Keratinocyte (primary cell): ENCODE results near the gene CREB5. TPM values are rescaled to one million over a fixed set of nuclear protein-coding genes. Genes with fewer than 3 reads are reported as not detected.
"Not testable (repeated sequence)": the region's sequence is repeated elsewhere in the genome, so short reads cannot be mapped to it uniquely, and the experiment has no call there.

ENCODE experiments used
- DNase-seq: peaks from one replicate; pipeline ENCODE4 v3.0.0-alpha.2; 2011; ENCODE audit warnings: low read depth, missing footprints, low spot score
- FAIRE-seq: peaks from 2 replicates; lab custom pipeline; 2011; peaks lifted over from hg19 to GRCh38; lab: Jason Lieb, UNC
- H2AFZ ChIP-seq: 2 replicates; pipeline ENCODE4 v1.6.0; 2012; ENCODE audit warnings: low read length, control low read depth, inconsistent platforms; ENCODE audit not compliant: control insufficient read depth
- H3K27ac ChIP-seq: 2 replicates; pipeline ENCODE4 v1.5.1; 2011; ENCODE audit warnings: low read length; ENCODE audit not compliant: control insufficient read depth, insufficient read depth
- H3K27me3 ChIP-seq: 3 replicates; pipeline ENCODE4 v1.6.0; 2011; ENCODE audit warnings: low read length; ENCODE audit not compliant: control insufficient read depth, insufficient read depth; ENCODE audit errors: extremely low read depth
- H3K36me3 ChIP-seq, 2 experiments: 2 replicates in 1 of 2; 3 replicates in 1 of 2; pipeline ENCODE4 v1.5.1; 2011; ENCODE audit warnings: low read length in 2 of 2, mild to moderate bottlenecking in 1 of 2; ENCODE audit not compliant: control insufficient read depth in 2 of 2, insufficient read depth in 2 of 2; ENCODE audit errors: extremely low read depth in 1 of 2
- H3K4me1 ChIP-seq: 3 replicates; pipeline ENCODE4 v1.5.1; 2011; ENCODE audit warnings: low read length; ENCODE audit not compliant: control insufficient read depth, insufficient read depth; ENCODE audit errors: extremely low read depth
- H3K4me2 ChIP-seq: 3 replicates; pipeline ENCODE4 v1.6.0; 2011; ENCODE audit warnings: low read depth, low read length; ENCODE audit not compliant: control insufficient read depth, insufficient read depth; ENCODE audit errors: extremely low read depth
- H3K4me3 ChIP-seq, 3 experiments: fragments of 200-600 bp in 1 of 3; sonication (generic) in 1 of 3; 2 replicates in 2 of 3; 3 replicates in 1 of 3; pipeline ENCODE4 v1.5.1; 2011 to 2016; ENCODE audit warnings: low read length in 3 of 3, mild to moderate bottlenecking in 3 of 3, control low read depth in 2 of 3, inconsistent platforms in 1 of 3, low read depth in 1 of 3, mixed read lengths in 1 of 3, mixed run types in 1 of 3, moderate library complexity in 1 of 3; ENCODE audit not compliant: control insufficient read depth in 2 of 3, insufficient read depth in 2 of 3; ENCODE audit errors: extremely low read depth in 1 of 3
- H3K79me2 ChIP-seq: 2 replicates; pipeline ENCODE4 v1.6.0; 2012; ENCODE audit warnings: low read length; ENCODE audit not compliant: control insufficient read depth, insufficient read depth
- H3K9ac ChIP-seq: 3 replicates; pipeline ENCODE4 v1.6.0; 2011; ENCODE audit warnings: low read length; ENCODE audit not compliant: control insufficient read depth, insufficient read depth; ENCODE audit errors: extremely low read depth
- H3K9me1 ChIP-seq: 3 replicates; pipeline ENCODE4 v1.6.0; 2011; ENCODE audit warnings: low read length; ENCODE audit not compliant: control insufficient read depth, insufficient read depth; ENCODE audit errors: extremely low read depth
- H3K9me3 ChIP-seq: 2 replicates; pipeline ENCODE4 v1.5.1; 2012; ENCODE audit warnings: low read depth, low read length; ENCODE audit not compliant: control insufficient read depth
- H4K20me1 ChIP-seq: 3 replicates; pipeline ENCODE4 v1.6.0; 2011; ENCODE audit warnings: low read length; ENCODE audit not compliant: control insufficient read depth, insufficient read depth; ENCODE audit errors: extremely low read depth
- EZH2 ChIP-seq: IDR thresholded peaks from one replicate; pipeline ENCODE4 v1.6.1; 2012; ENCODE audit warnings: inconsistent platforms, mild to moderate bottlenecking, low read length, moderate library complexity
- dilution Hi-C: fragments of 300-500 bp; cut with MboI; formaldehyde crosslinking; loops from one replicate; pipeline ENCODE4 v1.7.0; 2020; ENCODE audit warnings: low sequenced_read_pairs; ENCODE audit not compliant: extremely low pct_ligation_motif_present
- polyA plus RNA-seq, 5 experiments: library from polyadenylated mRNA; depleted of rRNA in 3 of 5; stranded (reverse) in 3 of 5; stranded (forward) in 1 of 5; unstranded in 1 of 5; fragments of >200 nt; gene quantifications; 1 replicate in 1 of 5; 2 replicates in 3 of 5; 3 replicates in 1 of 5; pipeline versions ENCODE4 v1.2.1 to v1.2.3, GENCODE V29; 2011 to 2012; ENCODE audit warnings: missing spikeins in 2 of 5, low read depth in 1 of 5, low replicate concordance in 1 of 5
- TF ChIP-seq, protein P1 (sequence below), 3 experiments: IDR thresholded peaks in 1 of 3; conservative IDR thresholded peaks in 1 of 3; optimal IDR thresholded peaks in 1 of 3; 2 replicates in 2 of 3; 3 replicates in 1 of 3; pipeline versions ENCODE3 to v1.5.1; 2011; ENCODE audit warnings: low read length in 3 of 3, mild to moderate bottlenecking in 3 of 3, moderate library complexity in 2 of 3, control low read depth in 1 of 3, inconsistent platforms in 1 of 3; ENCODE audit not compliant: insufficient read depth in 2 of 3; ENCODE audit errors: extremely low read depth in 1 of 3

CREB5 gene
- polyA plus RNA-seq, 1 donor (not counting 4 experiments of a cell fraction or from before 2014, with no cell fraction given) = 7.9 TPM

DNA sequence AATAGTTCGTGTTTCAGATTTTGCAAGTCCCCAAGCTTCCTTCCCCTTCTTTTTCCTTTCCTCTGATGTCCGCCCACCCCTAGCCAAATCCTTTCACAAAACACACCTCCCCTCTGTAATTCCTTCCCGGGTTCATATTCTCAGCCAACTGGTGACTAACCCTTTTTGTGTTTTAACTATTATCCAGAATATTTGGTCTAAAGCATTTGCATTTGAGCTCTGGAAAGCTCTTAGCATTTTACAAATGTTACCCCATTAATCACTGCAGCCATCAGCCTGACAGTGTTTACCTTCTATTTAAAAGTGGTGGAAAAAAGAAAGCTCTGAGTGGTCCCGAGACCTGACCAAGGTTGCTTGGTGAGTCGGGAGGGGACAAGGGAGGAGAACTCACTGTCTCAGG lies 139.0 kb downstream of the CREB5 start:
- Histone ChIP-seq H3K27ac (no peak overlapping the region), H3K27me3 (peaks cover 27% of the 10 kb centered on the region), H3K36me3 (no peaks in the 10 kb centered on the region), H3K4me1 (no peaks in the 10 kb centered on the region), H3K9ac (no peak overlapping the region), H3K9me1 (no peaks in the 10 kb centered on the region), H3K4me3 (no peak overlapping the region), H3K4me2 (no peak overlapping the region), H2AFZ (no peak overlapping the region), H3K79me2 (no peaks in the 10 kb centered on the region), H3K9me3 (no peaks in the 10 kb centered on the region), H4K20me1 (no peaks in the 10 kb centered on the region)
- TF ChIP-seq EZH2 = no peak
- TF ChIP-seq, protein P1, sequence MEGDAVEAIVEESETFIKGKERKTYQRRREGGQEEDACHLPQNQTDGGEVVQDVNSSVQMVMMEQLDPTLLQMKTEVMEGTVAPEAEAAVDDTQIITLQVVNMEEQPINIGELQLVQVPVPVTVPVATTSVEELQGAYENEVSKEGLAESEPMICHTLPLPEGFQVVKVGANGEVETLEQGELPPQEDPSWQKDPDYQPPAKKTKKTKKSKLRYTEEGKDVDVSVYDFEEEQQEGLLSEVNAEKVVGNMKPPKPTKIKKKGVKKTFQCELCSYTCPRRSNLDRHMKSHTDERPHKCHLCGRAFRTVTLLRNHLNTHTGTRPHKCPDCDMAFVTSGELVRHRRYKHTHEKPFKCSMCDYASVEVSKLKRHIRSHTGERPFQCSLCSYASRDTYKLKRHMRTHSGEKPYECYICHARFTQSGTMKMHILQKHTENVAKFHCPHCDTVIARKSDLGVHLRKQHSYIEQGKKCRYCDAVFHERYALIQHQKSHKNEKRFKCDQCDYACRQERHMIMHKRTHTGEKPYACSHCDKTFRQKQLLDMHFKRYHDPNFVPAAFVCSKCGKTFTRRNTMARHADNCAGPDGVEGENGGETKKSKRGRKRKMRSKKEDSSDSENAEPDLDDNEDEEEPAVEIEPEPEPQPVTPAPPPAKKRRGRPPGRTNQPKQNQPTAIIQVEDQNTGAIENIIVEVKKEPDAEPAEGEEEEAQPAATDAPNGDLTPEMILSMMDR (optimal IDR thresholded peaks at IDR 0.05 in 1 of 3, IDR thresholded peaks at IDR 0.05 in 1 of 3, conservative IDR thresholded peaks at IDR 0.05 in 1 of 3; ENCODE audit: extremely low read depth in 1 of 3, insufficient read depth in 2 of 3, low read length in 3 of 3) = no peak
- DNase-seq (no peak), FAIRE-seq (no peak)
- dilution Hi-C loops = no loop called here

DNA sequence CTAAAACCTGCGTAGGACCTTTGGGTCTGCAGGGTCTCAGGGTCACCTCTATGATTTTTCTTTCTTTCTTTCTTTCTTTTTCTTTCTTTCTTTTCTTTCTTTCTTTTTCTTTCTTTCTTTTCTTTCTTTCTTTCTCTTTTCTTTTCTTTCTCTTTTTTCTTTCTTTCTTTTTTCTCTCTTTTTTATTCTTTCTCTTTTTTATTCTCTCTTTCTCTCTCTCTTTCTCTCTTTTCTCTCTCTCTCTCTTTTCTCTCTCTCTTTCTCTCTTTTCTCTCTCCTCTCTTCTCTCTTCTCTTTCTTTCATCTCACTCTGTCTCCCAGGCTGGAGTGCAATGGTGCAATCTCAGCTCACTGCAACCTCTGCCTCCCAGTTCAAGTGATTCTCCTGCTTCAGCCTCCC lies 139.4 kb downstream of the CREB5 start:
- H2AFZ ChIP-seq, dilution Hi-C loops, H3K4me2 ChIP-seq, DNase-seq, H3K9ac ChIP-seq, H3K9me1 ChIP-seq, H3K79me2 ChIP-seq, FAIRE-seq, H3K9me3 ChIP-seq, H3K4me1 ChIP-seq, H3K27ac ChIP-seq, H4K20me1 ChIP-seq, H3K36me3 ChIP-seq, H3K4me3 ChIP-seq: not testable (repeated sequence)
- H3K27me3 ChIP-seq = peaks cover 27% of the 10 kb centered on the region

DNA sequence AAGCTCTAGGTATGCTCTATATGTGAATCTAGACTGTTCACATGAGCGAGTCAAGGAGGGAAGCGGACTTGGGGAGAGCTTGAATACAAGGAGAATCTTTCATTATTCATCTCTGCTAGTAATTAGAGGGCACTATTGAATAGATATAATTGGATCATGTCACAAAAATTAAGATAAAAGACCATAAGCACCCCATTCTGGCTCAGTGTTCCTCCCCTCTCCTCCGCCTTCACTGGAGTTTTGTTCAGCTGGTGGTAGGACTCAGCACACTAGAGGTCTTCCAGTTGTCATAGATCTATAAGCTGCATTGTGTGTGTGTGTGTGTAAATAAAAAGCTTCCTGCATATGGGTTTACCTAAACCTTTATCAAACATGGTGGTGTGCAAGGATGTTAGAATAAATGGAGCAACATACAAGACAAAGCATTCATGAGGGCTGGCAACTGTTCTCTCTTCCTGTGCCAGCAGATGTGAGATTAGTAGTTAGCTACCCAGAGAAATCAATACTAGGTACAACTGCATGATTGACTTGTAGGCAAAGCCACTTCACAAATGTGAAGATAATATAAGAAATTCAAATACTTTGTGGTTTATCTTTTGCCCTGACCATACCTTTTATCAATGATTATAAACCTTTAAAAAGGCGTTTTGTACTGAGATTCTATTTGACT lies 142.6 kb downstream of the CREB5 start:
- no peaks in the 10 kb centered on the region for H3K79me2 ChIP-seq
- H3K4me2 ChIP-seq = no peak overlapping the region
- dilution Hi-C loops = no loop called here
- H3K9ac ChIP-seq = no peak overlapping the region
- peaks cover 2% of the 10 kb centered on the region for H3K9me1 ChIP-seq
- no peak overlapping the region for H2AFZ ChIP-seq
- FAIRE-seq = no peak
- no peak overlapping the region for H3K27ac ChIP-seq
- no peak overlapping the region for H3K4me3 ChIP-seq
- no peak for DNase-seq
- H4K20me1 ChIP-seq = no peaks in the 10 kb centered on the region
- no peaks in the 10 kb centered on the region for H3K36me3 ChIP-seq
- TF ChIP-seq, protein P1 (optimal IDR thresholded peaks at IDR 0.05 in 1 of 3, IDR thresholded peaks at IDR 0.05 in 1 of 3, conservative IDR thresholded peaks at IDR 0.05 in 1 of 3; ENCODE audit: extremely low read depth in 1 of 3, insufficient read depth in 2 of 3, low read length in 3 of 3) = no peak
- no peak for TF ChIP-seq EZH2
- H3K27me3 ChIP-seq = peaks cover 23% of the 10 kb centered on the region
- no peaks in the 10 kb centered on the region for H3K4me1 ChIP-seq
- no peaks in the 10 kb centered on the region for H3K9me3 ChIP-seq
